ENCODE measurements around the gene SLC35A5. TPM values are rescaled to one million over a fixed set of nuclear protein-coding genes. Genes with fewer than 3 reads are reported as not detected.

Gene SLC35A5
- total RNA-seq, 2 donors from 2014 or later = 9.6 to 12.2 TPM

DNA sequence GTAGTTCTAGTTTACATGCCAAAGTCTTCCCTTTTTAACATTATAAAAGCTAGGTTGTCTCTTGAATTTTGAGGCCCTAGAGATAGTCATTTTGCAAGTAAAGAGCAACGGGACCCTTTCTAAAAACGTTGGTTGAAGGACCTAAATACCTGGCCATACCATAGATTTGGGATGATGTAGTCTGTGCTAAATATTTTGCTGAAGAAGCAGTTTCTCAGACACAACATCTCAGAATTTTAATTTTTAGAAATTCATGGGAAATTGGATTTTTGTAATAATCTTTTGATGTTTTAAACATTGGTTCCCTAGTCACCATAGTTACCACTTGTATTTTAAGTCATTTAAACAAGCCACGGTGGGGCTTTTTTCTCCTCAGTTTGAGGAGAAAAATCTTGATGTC lies 21.3 kb downstream of the SLC35A5 start:
- no peak overlapping the region for H3K4me3 ChIP-seq
- WGBS, 2 donors = 70 to 73% methylated on average over 3 of the region's 3 CpGs

DNA sequence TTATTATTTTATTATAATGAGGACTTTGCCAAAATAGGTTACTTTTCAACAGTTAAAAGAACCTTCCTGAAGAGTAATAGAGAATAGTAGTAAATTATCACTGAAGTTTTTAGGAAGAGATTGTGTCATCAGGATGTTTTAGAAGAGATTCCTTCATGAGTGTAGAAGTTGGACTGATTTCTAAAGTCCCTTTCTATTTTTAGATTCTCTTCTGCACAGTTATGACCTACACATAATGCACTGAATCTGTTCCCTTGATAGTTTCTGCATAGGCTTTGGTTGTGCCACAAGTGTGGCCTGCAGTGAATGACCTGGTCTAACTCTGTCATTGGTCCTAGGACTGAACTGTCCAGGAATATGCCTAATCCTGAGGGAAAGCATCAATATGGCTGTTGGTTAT lies 23.9 kb downstream of the SLC35A5 start:
- peaks cover 0 to 12% of the 10 kb centered on the region in 2 donors for H3K36me3 ChIP-seq (replicated peaks in 1 of 2; ENCODE audit: insufficient read depth in 1 of 2, low read depth in 2 of 2)
- intact Hi-C loops (cut with DNase I) = no loop called here
- ATAC-seq = no peak

More for the DNA sequence above, 21.3 kb downstream of the SLC35A5 start:
- DNase-seq = no peak
- no peaks in the 10 kb centered on the region for H3K27me3 ChIP-seq
- no peak for ATAC-seq
- no peak for TF ChIP-seq POLR2A (IDR thresholded peaks at IDR 0.05)
- TF ChIP-seq, protein P1, sequence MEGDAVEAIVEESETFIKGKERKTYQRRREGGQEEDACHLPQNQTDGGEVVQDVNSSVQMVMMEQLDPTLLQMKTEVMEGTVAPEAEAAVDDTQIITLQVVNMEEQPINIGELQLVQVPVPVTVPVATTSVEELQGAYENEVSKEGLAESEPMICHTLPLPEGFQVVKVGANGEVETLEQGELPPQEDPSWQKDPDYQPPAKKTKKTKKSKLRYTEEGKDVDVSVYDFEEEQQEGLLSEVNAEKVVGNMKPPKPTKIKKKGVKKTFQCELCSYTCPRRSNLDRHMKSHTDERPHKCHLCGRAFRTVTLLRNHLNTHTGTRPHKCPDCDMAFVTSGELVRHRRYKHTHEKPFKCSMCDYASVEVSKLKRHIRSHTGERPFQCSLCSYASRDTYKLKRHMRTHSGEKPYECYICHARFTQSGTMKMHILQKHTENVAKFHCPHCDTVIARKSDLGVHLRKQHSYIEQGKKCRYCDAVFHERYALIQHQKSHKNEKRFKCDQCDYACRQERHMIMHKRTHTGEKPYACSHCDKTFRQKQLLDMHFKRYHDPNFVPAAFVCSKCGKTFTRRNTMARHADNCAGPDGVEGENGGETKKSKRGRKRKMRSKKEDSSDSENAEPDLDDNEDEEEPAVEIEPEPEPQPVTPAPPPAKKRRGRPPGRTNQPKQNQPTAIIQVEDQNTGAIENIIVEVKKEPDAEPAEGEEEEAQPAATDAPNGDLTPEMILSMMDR (IDR thresholded peaks at IDR 0.05) = no peak
- peaks cover 0 to 14% of the 10 kb centered on the region in 2 donors for H3K36me3 ChIP-seq (replicated peaks in 1 of 2; ENCODE audit: insufficient read depth in 1 of 2, low read depth in 2 of 2)
- no peak overlapping the region for H3K27ac ChIP-seq
- H3K9me3 ChIP-seq = no peaks in the 10 kb centered on the region
- H3K4me1 ChIP-seq = no peaks in the 10 kb centered on the region
- intact Hi-C loops (cut with DNase I) = no loop called here

DNA sequence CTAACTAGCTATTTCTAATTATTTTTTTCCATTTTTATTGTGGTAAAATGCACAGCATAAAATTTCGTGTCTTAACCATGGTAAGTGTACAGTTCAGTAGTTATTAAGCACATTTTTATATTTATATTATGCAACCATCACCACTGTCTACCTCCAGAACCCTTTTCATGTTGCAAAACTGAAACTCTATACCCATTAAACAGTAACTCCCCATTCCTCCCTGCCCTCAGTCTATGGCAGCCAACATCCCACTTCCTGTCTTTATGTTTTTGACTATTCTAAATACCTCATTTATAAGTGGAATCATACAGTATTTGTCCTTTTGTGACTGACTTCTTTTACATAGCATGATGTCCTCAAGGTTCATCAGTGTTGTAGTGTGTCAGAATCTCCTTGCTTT lies 25.5 kb downstream of the SLC35A5 start:
- no peak for ATAC-seq
- Histone ChIP-seq H3K4me3 (no peak overlapping the region), H3K4me1 (no peaks in the 10 kb centered on the region), H3K27ac (no peak overlapping the region), H3K9me3 (no peaks in the 10 kb centered on the region), H3K27me3 (no peaks in the 10 kb centered on the region), H3K36me3 (replicated peaks in 1 of 2; ENCODE audit: insufficient read depth in 1 of 2, low read depth in 2 of 2) (peaks cover 0 to 12% of the 10 kb centered on the region in 2 donors)
- TF ChIP-seq POLR2A (IDR thresholded peaks at IDR 0.05) = no peak
- TF ChIP-seq, protein P1 (IDR thresholded peaks at IDR 0.05) = no peak
- DNase-seq = no peak
- intact Hi-C loops (cut with DNase I) = no loop called here
- WGBS, 2 donors = 83 to 84% methylated on average over 1 of the region's 1 CpG

More for the DNA sequence above, 23.9 kb downstream of the SLC35A5 start:
- no peak overlapping the region for H3K4me3 ChIP-seq
- H3K27ac ChIP-seq = no peak overlapping the region
- no peaks in the 10 kb centered on the region for H3K27me3 ChIP-seq
- TF ChIP-seq, protein P1 (IDR thresholded peaks at IDR 0.05) = no peak
- TF ChIP-seq POLR2A (IDR thresholded peaks at IDR 0.05) = no peak
- no peaks in the 10 kb centered on the region for H3K4me1 ChIP-seq
- no peaks in the 10 kb centered on the region for H3K9me3 ChIP-seq
- no peak for DNase-seq

DNA sequence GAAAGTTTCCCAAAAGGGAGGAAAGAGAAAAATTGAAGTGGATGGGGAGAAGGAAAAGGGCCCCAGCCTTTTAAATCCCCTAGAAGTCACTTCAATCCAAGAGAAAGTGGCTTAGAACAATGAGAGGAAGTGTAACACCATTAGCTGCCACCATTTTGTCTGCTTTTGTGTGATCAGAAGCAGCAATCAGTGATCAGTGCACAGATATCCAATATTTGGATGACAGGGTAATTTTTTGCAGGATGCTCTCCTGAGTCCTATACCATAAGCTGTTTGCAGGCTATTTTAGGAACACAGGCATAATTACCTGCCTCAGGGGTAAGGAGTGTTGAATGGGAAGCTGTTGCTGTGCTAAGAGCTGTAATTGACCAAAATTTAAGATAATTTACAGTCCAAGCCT lies 31.4 kb downstream of the SLC35A5 start:
- no peak for ATAC-seq
- H3K4me1 ChIP-seq = no peaks in the 10 kb centered on the region
- H3K27ac ChIP-seq = no peak overlapping the region
- no peak for TF ChIP-seq POLR2A (IDR thresholded peaks at IDR 0.05)
- TF ChIP-seq, protein P1 (IDR thresholded peaks at IDR 0.05) = no peak
- no peak overlapping the region for H3K4me3 ChIP-seq
- intact Hi-C loops (cut with DNase I) = no loop called here
- no peaks in the 10 kb centered on the region for H3K9me3 ChIP-seq
- DNase-seq = no peak
- H3K36me3 ChIP-seq (replicated peaks in 1 of 2; ENCODE audit: insufficient read depth in 1 of 2, low read depth in 2 of 2) = no peaks in the 10 kb centered on the region
- H3K27me3 ChIP-seq = no peaks in the 10 kb centered on the region

DNA sequence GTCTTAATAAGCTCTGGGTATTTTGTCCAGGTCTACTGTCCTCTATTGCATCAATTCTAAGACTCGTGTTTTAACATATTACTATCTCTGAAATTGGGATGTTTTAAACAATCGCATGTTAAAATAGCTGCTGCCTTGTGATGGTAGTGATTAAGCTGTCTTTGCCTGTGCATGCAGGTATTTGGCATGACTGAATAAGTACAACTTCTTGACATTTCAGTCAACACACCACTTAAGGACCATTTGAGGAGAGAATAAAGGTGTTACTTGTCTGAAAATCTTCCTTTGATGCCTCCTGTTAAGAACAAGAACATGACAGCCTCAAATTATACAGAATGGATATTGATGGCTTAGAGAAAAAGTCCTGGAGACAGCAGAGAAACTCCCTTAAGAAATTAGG lies 33.0 kb downstream of the SLC35A5 start:
- TF ChIP-seq POLR2A (IDR thresholded peaks at IDR 0.05) = no peak
- TF ChIP-seq, protein P1 (IDR thresholded peaks at IDR 0.05) = no peak
- 91 to 96% methylated on average over 2 of the region's 2 CpGs for WGBS, 2 donors
- Histone ChIP-seq H3K27ac (no peak overlapping the region), H3K36me3 (replicated peaks in 1 of 2; ENCODE audit: insufficient read depth in 1 of 2, low read depth in 2 of 2) (no peaks in the 10 kb centered on the region), H3K4me3 (no peak overlapping the region), H3K4me1 (no peaks in the 10 kb centered on the region), H3K27me3 (no peaks in the 10 kb centered on the region), H3K9me3 (no peaks in the 10 kb centered on the region)
- ATAC-seq (no peak), DNase-seq (no peak)
- intact Hi-C loops (cut with DNase I) = no loop called here
